ENCODE data around the gene RAB41. TPM values are rescaled to one million over a fixed set of nuclear protein-coding genes. Genes with fewer than 3 reads are reported as not detected.
"Not testable (repeated sequence)": the region's sequence is repeated elsewhere in the genome, so short reads cannot be mapped to it uniquely, and the experiment has no call there.

RAB41 gene
- total and polyA plus RNA-seq, 2 donors (not counting 1 experiment from before 2014, with no cell fraction given) = not detected

DNA sequence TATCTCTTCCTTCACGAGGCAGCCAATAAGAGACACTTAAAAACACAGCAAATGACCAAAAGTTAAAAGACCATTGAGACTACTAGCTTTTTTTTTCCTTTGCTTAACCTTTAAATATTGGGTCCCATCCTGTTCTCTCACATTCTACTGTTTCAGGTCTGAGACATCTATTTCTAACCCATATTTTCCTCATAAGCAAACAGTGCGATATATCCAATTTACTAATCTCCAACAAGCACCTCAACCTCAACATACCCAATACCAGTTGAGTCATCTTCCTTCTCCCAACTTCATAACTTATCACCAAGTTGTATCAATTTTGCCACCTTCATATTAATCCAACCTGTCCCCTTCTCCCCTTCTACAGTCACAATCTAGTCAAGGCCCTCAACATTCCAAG lies 40.5 kb upstream of the RAB41 start:
- H3K36me3 ChIP-seq (ENCODE audit: control insufficient read depth, insufficient read depth, low read length) = no peaks in the 10 kb centered on the region
- no peaks in the 10 kb centered on the region for H3K4me1 ChIP-seq (ENCODE audit: control insufficient read depth, extremely low read depth, insufficient read depth, low read length)
- no peaks in the 10 kb centered on the region for H4K20me1 ChIP-seq (ENCODE audit: control insufficient read depth, extremely low read depth, insufficient read depth, low read length)
- H3K9me3 ChIP-seq (ENCODE audit: control insufficient read depth, insufficient read depth, low read depth, low read length) = no peaks in the 10 kb centered on the region
- H3K27ac ChIP-seq (ENCODE audit: insufficient read depth, low read length) = no peak overlapping the region
- no peak for DNase-seq (ENCODE audit: low read depth in 2 of 2)
- H3K4me2 ChIP-seq (ENCODE audit: extremely low read depth, insufficient read depth, low read length) = no peak overlapping the region
- TF ChIP-seq CTCF (conservative IDR thresholded peaks at IDR 0.05 in 1 of 2, IDR thresholded peaks at IDR 0.05 in 1 of 2; ENCODE audit: low read depth in 1 of 2, low read length in 2 of 2) = no peak
- no peak for TF ChIP-seq EZH2 (IDR thresholded peaks at IDR 0.05; ENCODE audit: low read length, missing control alignments)
- H3K9ac ChIP-seq (ENCODE audit: insufficient read depth, low read length) = no peak overlapping the region
- no peaks in the 10 kb centered on the region for H3K27me3 ChIP-seq (ENCODE audit: control insufficient read depth, insufficient read depth, low read length)
- no peak overlapping the region for H3K4me3 ChIP-seq (replicated peaks in 1 of 4; ENCODE audit: control extremely low read depth in 1 of 4, insufficient read depth in 1 of 4, low read depth in 3 of 4, low read length in 4 of 4)
- H3K79me2 ChIP-seq (ENCODE audit: control insufficient read depth, insufficient read depth, low read length) = no peaks in the 10 kb centered on the region
- H2AFZ ChIP-seq (ENCODE audit: low read length) = no peak overlapping the region

- not testable (repeated sequence) for H3K9me3 ChIP-seq (ENCODE audit: control insufficient read depth, insufficient read depth, low read depth, low read length); H3K36me3 ChIP-seq (ENCODE audit: control insufficient read depth, insufficient read depth, low read length); H3K9ac ChIP-seq (ENCODE audit: insufficient read depth, low read length); H4K20me1 ChIP-seq (ENCODE audit: control insufficient read depth, extremely low read depth, insufficient read depth, low read length); H2AFZ ChIP-seq (ENCODE audit: low read length); H3K4me3 ChIP-seq (replicated peaks in 1 of 4; ENCODE audit: control extremely low read depth in 1 of 4, insufficient read depth in 1 of 4, low read depth in 3 of 4, low read length in 4 of 4); H3K27me3 ChIP-seq (ENCODE audit: control insufficient read depth, insufficient read depth, low read length); H3K4me2 ChIP-seq (ENCODE audit: extremely low read depth, insufficient read depth, low read length); H3K79me2 ChIP-seq (ENCODE audit: control insufficient read depth, insufficient read depth, low read length); H3K4me1 ChIP-seq (ENCODE audit: control insufficient read depth, extremely low read depth, insufficient read depth, low read length); H3K27ac ChIP-seq (ENCODE audit: insufficient read depth, low read length)
- peak in 1 of 2 donors; percentile 21 for DNase-seq (ENCODE audit: low read depth in 2 of 2)
These were observed 38.4 kb upstream of the RAB41 start for GRCh38 chrX:70243601-70244000.

DNA sequence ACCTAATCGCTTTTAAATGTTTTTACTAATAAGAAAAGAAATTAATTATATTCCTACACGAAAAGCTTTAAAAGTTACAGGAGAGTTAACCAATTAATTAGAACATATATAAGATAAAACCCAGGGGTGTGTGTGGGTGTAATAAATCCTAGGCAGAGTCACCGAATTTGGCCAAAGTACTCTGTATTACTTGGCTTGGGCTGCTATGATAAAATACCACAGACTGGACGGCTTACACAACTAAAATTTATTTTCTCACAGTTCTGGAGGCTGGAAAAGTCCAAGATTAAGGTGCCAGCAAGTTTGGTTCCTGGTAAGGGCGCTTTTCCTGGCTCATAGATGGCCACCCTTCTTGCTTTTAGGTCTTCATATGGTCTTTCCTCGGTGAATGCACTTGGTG lies 37.1 kb upstream of the RAB41 start:
- Histone ChIP-seq H3K9ac (ENCODE audit: insufficient read depth, low read length) (no peak overlapping the region), H3K79me2 (ENCODE audit: control insufficient read depth, insufficient read depth, low read length) (no peaks in the 10 kb centered on the region), H3K9me3 (ENCODE audit: control insufficient read depth, insufficient read depth, low read depth, low read length) (no peaks in the 10 kb centered on the region), H2AFZ (ENCODE audit: low read length) (no peak overlapping the region), H3K4me2 (ENCODE audit: extremely low read depth, insufficient read depth, low read length) (no peak overlapping the region), H3K36me3 (ENCODE audit: control insufficient read depth, insufficient read depth, low read length) (no peaks in the 10 kb centered on the region), H3K27me3 (ENCODE audit: control insufficient read depth, insufficient read depth, low read length) (no peaks in the 10 kb centered on the region), H3K4me3 (replicated peaks in 1 of 4; ENCODE audit: control extremely low read depth in 1 of 4, insufficient read depth in 1 of 4, low read depth in 3 of 4, low read length in 4 of 4) (no peak overlapping the region), H3K27ac (ENCODE audit: insufficient read depth, low read length) (no peak overlapping the region), H3K4me1 (ENCODE audit: control insufficient read depth, extremely low read depth, insufficient read depth, low read length) (no peaks in the 10 kb centered on the region), H4K20me1 (ENCODE audit: control insufficient read depth, extremely low read depth, insufficient read depth, low read length) (no peaks in the 10 kb centered on the region)
- TF ChIP-seq CTCF (conservative IDR thresholded peaks at IDR 0.05 in 1 of 2, IDR thresholded peaks at IDR 0.05 in 1 of 2; ENCODE audit: low read depth in 1 of 2, low read length in 2 of 2) = no peak
- TF ChIP-seq EZH2 (IDR thresholded peaks at IDR 0.05; ENCODE audit: low read length, missing control alignments) = no peak
- peak in 1 of 2 donors; percentile 40 for DNase-seq (ENCODE audit: low read depth in 2 of 2)

All from fibroblast of lung (primary cell).